ENCODE measurements around the gene ZNF614.
"Not testable (repeated sequence)": the region's sequence is repeated elsewhere in the genome, so short reads cannot be mapped to it uniquely, and the experiment has no call there.

ZNF614 gene

DNA sequence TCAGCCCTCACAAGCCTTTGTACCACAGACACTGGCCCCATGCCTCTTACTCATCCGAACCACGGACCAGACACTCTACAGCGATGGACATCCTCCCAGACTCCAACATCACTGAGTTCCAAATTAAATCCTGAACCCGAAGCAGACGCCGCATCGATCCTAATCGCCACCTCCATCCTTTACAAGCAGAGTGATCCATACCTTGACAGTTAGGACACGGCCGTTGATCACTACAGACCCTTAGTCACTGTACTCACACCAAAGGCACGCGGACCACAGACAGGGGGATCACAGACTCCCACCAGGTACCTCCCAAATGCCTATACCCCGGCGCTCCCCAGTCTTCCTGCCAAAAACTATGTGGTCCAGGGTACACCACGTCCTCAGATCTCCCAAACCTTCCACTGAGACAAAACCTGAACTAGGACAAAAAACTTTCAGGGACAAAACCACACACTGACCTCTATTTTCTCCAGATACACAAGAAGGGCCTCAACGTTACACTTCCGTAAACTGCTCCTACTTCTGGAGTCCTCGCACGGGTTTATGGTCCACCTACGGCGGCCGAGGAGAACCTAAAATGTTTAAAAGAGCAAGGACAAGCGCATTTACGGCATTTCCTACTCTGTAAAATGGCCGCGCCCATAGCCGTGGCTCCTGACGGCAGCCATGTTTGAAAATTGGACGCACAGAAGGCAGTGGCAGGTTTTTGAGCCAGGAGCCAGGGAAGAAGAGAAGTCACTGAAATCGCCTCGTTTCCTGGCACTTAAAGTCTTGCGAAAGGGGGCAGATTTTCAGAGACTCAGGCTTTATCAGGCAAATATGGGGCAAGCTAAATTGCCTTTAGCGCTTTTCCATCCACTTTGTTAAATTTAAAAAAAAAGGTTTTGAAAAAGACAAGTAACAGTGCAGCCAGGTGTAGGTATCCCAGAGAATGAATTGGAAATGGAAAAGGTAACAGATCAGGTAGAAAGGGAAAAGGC lies 41.6 kb downstream of the ZNF614 start, which contains the start of gene ZNF350:
ZNF350 (minus strand) TSS at position 532 of the 983 bp plus-strand sequence. CDS start 12,480 bp downstream, outside the sequence.
- DNase-seq (ENCODE audit: low read depth): peak; percentile 95

DNA sequence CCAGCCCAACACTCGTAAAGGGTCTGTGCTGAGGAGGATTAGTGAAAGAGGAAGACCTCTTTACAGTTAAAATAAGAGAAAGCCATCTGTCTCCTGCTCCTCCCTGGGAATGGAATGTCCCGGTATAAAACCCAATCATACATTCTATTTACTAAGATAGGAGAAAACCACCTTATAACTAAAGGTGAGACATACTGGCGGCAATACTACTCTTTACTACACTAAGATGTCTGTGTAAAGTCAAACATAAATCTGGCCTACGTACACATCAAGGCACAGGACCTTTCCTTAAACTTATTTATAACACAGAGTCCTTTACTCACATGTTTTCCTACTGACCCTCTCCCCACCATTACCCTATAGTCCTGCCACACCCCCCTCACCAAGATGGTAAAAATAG lies 44.8 kb downstream of the ZNF614 start:
- no peak for DNase-seq (ENCODE audit: low read depth)

DNA sequence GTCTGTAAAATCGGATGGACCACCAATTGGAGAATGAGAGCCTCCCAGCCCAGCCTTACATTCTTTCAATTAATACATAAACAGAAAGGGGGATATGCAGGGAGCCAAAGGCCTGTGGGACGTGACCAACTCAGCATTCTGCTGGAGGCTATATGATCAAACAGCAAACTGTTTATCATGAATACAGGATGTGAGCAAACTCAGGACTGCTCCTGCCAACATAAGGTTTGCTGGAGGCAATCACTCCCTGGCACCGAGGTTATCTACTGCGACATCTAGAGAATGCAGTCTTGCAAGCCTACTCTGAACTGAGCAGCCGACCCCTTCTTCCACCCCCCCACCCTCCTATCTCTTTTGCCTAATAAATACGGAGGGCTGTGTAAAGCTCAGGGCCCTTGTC lies 47.3 kb downstream of the ZNF614 start:
- not testable (repeated sequence) for DNase-seq (ENCODE audit: low read depth)

DNA sequence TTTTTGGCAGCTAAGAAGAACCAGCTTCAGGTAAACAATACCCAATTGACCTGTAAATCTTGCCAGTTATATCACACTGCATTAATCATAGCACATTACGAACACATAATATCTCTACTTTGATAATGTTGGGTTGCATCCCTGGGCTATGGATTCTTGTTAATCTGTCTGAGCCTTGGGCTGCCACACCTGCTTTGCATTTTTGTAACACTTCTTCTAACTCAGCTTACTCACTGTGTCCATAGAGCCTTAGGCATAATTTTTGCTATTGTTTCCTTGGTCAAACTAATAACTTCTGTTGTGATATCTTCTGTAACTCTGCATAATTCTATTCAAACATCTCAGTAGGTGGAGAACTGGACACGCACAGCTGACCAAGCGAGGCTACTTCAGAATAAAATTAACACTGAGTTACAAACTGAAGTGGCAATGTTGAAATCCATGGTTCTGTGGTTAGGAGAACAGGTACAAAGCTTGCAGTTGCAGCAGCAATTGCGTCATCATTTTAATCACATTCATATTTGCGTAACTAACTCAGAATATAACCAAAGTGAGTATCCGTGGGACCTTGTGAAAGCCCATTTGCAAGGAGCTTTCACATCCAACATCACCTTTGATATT lies 48.0 kb downstream of the ZNF614 start:
- peak; percentile 33 for DNase-seq (ENCODE audit: low read depth)

DNA sequence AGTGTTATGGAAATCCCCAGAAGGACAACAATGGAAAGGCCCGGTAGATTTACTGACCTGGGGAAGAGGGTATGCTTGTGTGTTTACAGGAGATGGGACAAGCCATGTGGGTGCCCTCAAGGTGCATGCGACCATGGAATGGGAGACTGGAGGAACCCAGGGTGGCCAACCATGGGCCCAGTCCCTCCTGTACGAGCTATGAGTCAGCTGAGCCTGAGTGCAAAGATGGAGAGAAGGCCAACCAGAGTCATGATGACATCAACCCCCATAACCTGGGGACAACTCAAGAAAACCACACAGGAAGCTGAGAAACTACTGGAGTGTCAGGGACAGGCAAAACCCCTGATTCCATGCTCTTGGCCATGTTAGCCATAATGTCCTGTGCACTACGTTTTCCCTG lies 49.3 kb downstream of the ZNF614 start:
- no peak for DNase-seq (ENCODE audit: low read depth)

DNA sequence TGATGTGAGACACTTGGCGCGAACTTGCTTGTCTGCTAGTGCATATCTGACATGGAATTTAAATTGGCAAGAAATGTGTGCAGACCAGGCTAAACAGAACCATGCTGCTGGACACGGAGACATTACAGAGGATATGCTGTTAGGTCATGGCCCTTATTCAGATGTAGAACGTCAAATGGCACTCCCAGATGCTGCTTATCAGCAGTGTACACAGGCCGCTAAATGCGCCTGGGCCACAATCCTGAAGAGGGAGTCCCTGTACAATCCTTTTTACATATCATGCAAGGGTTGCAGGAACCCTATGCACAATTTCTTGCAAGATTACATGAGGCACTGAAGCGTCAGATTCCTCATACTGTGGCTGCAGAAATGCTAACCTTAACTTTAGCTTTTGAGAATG lies 50.8 kb downstream of the ZNF614 start:
- DNase-seq (ENCODE audit: low read depth): no peak

DNA sequence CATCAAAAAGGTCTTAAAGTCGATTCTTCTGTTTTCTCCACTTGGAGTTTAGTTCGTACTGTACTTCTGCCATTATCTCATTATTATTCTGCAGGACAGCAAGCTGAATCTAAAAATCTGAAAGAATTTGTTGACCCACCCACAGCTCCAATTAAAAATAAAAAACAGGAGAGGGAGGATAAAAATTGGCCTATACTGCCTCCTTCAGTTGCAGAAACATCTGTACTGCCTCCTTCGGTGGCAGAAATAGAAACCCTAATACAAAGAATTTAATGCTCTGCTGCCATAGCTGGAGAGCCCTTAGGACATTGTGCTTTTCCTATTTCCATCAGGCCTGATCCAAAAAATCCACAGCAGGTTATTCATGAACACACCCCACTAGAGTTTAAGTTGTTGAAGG lies 51.3 kb downstream of the ZNF614 start:
- DNase-seq (ENCODE audit: low read depth): no peak

DNA sequence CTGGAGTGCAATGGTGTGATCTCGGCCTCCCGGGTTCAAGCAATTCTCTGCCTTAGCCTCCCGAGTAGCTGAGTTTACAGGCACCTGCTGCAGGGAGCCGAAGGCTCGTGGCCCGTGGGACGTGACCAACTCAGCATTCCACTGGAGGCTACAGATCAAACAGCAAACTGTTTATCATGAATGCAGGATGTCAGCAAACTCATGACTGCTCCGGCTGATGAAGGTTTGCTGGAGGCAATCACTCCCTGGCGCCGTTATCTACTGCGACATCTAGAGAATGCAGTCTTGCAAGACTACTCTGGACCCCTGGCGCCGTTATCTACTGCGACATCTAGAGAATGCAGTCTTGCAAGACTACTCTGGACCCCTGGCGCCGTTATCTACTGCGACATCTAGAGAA lies 52.4 kb downstream of the ZNF614 start:
- not testable (repeated sequence) for DNase-seq (ENCODE audit: low read depth)

DNA sequence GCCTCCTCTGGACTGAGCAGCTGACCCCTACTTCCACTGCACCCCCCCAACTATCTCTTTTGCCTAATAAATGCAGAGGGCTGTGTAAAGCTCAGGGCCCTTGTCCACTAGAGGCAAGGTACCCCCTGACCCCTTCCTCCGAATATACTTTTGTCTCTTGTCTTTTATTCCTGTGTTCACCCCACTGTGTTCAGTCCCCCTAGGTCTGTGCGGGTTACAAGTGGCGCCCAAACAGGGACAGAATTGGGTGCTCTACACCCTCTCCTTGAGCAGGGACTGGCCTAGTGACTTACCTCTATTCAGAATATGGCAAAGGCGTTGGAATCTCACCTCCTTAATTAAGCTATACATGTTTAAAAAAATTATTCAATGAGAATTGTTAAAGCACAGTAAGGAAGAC lies 56.6 kb downstream of the ZNF614 start:
- no peak for DNase-seq (ENCODE audit: low read depth)

DNA sequence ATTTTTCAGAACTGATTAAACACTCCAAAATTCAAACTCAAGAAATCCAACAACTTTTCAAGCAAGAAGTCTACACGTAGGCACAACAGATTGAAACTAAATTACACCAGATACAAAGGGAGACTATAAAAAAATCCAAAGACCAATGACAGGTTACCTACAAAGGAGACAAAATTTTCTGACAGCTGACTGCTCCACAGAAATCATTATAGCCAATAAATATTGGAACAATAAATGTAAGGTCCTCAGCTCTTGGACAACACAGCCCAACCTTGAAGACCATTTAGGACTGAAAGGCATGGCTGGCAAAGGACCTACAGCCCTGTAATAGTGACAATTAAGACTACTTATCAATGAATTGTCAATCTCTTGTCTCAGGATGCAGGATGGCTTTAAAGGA lies 57.5 kb downstream of the ZNF614 start:
- DNase-seq (ENCODE audit: low read depth): no peak

DNA sequence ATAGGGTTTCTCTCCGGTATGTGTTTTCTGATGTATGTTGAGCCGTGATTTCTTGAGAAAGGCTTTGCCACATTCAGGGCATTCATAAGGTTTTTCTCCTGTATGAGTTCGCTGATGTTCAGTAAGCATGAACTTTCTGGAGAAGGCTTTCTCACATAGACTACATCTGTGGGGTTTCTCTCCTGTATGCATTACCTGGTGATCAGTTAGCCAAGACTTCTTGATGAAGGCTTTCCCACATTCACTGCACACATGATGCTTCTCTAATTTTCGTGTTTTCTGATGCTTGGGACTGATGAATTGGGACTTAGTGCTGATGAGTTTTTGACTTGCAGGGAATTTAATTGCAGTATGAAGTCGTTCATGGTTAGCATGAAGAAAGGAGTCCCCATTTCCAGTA lies 62.6 kb downstream of the ZNF614 start:
- DNase-seq (ENCODE audit: low read depth): no peak

All from fibroblast of gingiva (primary cell).